ENCODE measurements around the gene EPHX1.

GRCh38 chr1:225880636-225881035, 70.7 kb downstream of the EPHX1 start:
- TF ChIP-seq YY1 (IDR thresholded peaks at IDR 0.05; ENCODE audit: insufficient read depth, insufficient read length) (no peak), SUZ12 (IDR thresholded peaks at IDR 0.05; ENCODE audit: extremely low read depth, insufficient read depth, insufficient read length) (no peak)

Data from NT2/D1 (cell line).